Esophagus squamous epithelium (tissue), 4 donors: ENCODE data around the gene NDRG3.

Source experiments
- POLR2A ChIP-seq, 4 donors: fragments of 450-650 bp; IDR thresholded peaks; one replicate each; pipeline ENCODE4 v1.6.1; 2017; ENCODE audit warnings: antibody characterized with exemption in 4 of 4, mild to moderate bottlenecking in 4 of 4, moderate library complexity in 3 of 4
- TF ChIP-seq, protein P1 (sequence below), 6 experiments: fragments of 450-650 bp in 4 of 6; fragments of 200-600 bp in 2 of 6; sonication (generic) in 2 of 6; IDR thresholded peaks; one replicate each; pipeline ENCODE4 v1.5.1; 2016 to 2019; ENCODE audit warnings: antibody characterized with exemption in 6 of 6, mild to moderate bottlenecking in 4 of 6, moderate library complexity in 4 of 6

DNA sequence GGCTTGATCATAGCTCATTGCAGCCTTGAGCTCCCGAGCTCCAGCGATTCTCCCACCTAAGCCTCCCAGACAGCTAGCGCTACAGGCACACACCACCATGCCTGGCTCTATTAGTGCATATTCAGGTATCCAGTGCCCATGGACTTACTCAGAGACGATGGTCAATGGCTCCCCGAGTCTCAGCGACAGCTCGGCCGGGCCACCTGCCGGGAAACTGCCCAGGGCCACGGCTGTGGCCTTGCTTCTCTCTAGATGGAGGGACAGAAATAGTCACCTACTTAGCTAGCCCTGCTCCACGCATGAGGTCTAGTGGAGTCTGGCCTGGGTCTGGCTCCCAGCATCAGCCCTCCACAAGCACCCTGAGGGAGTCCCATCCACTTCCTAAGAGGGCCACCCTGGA, 111.5 kb downstream of the NDRG3 start:
- TF ChIP-seq, protein P1, sequence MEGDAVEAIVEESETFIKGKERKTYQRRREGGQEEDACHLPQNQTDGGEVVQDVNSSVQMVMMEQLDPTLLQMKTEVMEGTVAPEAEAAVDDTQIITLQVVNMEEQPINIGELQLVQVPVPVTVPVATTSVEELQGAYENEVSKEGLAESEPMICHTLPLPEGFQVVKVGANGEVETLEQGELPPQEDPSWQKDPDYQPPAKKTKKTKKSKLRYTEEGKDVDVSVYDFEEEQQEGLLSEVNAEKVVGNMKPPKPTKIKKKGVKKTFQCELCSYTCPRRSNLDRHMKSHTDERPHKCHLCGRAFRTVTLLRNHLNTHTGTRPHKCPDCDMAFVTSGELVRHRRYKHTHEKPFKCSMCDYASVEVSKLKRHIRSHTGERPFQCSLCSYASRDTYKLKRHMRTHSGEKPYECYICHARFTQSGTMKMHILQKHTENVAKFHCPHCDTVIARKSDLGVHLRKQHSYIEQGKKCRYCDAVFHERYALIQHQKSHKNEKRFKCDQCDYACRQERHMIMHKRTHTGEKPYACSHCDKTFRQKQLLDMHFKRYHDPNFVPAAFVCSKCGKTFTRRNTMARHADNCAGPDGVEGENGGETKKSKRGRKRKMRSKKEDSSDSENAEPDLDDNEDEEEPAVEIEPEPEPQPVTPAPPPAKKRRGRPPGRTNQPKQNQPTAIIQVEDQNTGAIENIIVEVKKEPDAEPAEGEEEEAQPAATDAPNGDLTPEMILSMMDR (IDR thresholded peaks at IDR 0.05) = no peak
- no peak for TF ChIP-seq POLR2A (IDR thresholded peaks at IDR 0.05)
